Transverse colon (tissue), 4 donors: Measurements from ENCODE around the gene RHOT2. TPM values are rescaled to one million over a fixed set of nuclear protein-coding genes. Genes with fewer than 3 reads are reported as not detected.
A peak's percentile ranks its signal among the peaks of the same experiment; 100 is the strongest.

Experiments used
- DNase-seq: peaks from one replicate; pipeline ENCODE4 v3.0.0-alpha.2; 2019
- H3K27ac ChIP-seq, 4 donors: fragments of 200-600 bp; sonication (generic); 2 replicates each; pipeline ENCODE4 v1.5.1; 2016 to 2018; ENCODE audit warnings: inconsistent platforms in 4 of 4
- H3K27me3 ChIP-seq: fragments of 200-600 bp; sonication (generic); 2 replicates; pipeline ENCODE4 v1.5.1; 2017; ENCODE audit warnings: inconsistent platforms
- H3K36me3 ChIP-seq, 4 donors: fragments of 200-600 bp; sonication (generic); 2 replicates each; pipeline ENCODE4 v1.5.1; 2017 to 2019; ENCODE audit warnings: inconsistent platforms in 4 of 4
- H3K4me1 ChIP-seq, 4 donors: fragments of 200-600 bp; sonication (generic); 2 replicates each; pipeline ENCODE4 v1.5.1; 2017 to 2020; ENCODE audit warnings: inconsistent platforms in 4 of 4
- H3K4me3 ChIP-seq, 4 donors: fragments of 200-600 bp; sonication (generic); 1 replicate in 1 of 4; 2 replicates in 3 of 4; pipeline versions ENCODE4 v1.5.1 to v1.6.1; 2017 to 2019; ENCODE audit warnings: inconsistent platforms in 4 of 4
- H3K9me3 ChIP-seq, 2 donors: fragments of 200-600 bp; sonication (generic); 2 replicates each; pipeline ENCODE4 v1.5.1; 2017 to 2019; ENCODE audit warnings: inconsistent platforms in 2 of 2
- EP300 ChIP-seq: sonication (generic); formaldehyde crosslinking; IDR thresholded peaks from one replicate; pipeline ENCODE4 v1.6.1; 2017; ENCODE audit warnings: antibody characterized with exemption, low read depth
- POLR2A ChIP-seq: fragments of 450-650 bp; IDR thresholded peaks from one replicate; pipeline ENCODE4 v1.6.1; 2016; ENCODE audit warnings: antibody characterized with exemption, mild to moderate bottlenecking, moderate library complexity
- POLR2AphosphoS5 ChIP-seq, 3 donors: sonication (generic); formaldehyde crosslinking; IDR thresholded peaks; one replicate each; pipeline ENCODE4 v1.6.1; 2016; ENCODE audit warnings: antibody characterized with exemption in 3 of 3
- WGBS, 2 donors: methylation state at CpG; one replicate each; pipeline ENCODE4 v1.1.5; 2018; ENCODE audit warnings: low coverage in 1 of 2; 5-methylcytosine and 5-hydroxymethylcytosine counted together
- in situ Hi-C, 4 donors: fragments of 200-750 bp; cut with MboI; loops; one replicate each; pipeline versions ENCODE4 v1.15.0 to v1.15.1; 2017; ENCODE audit warnings: low sequenced_read_pairs in 3 of 4, low pct_ligation_motif_present in 1 of 4, low pct_unique_long_range_greater_than_20kb in 1 of 4
- intact Hi-C: fragments of 100-400 bp; cut with DNase I; formaldehyde crosslinking; loops from one replicate; pipeline ENCODE4 v1.15.1; 2023; ENCODE audit warnings: low total_unique reads
- total RNA-seq, 4 donors: library from RNA; depleted of rRNA; stranded (reverse); fragments of >200 nt; gene quantifications; one replicate each; pipeline ENCODE4 v1.1.0, GENCODE V29; 2016
- TF ChIP-seq, protein P1 (sequence below), 5 experiments: fragments of 200-600 bp in 3 of 5; fragments of 450-650 bp in 2 of 5; sonication (generic) in 3 of 5; IDR thresholded peaks; 1 replicate in 2 of 5; 2 replicates in 3 of 5; pipeline ENCODE4 v1.5.1; 2016 to 2017; ENCODE audit warnings: antibody characterized with exemption in 5 of 5, inconsistent platforms in 3 of 5, mild to moderate bottlenecking in 2 of 5, moderate library complexity in 1 of 5

The RHOT2 gene
- total RNA-seq, 4 donors from 2014 or later: 133 to 386 (median 259) TPM

DNA sequence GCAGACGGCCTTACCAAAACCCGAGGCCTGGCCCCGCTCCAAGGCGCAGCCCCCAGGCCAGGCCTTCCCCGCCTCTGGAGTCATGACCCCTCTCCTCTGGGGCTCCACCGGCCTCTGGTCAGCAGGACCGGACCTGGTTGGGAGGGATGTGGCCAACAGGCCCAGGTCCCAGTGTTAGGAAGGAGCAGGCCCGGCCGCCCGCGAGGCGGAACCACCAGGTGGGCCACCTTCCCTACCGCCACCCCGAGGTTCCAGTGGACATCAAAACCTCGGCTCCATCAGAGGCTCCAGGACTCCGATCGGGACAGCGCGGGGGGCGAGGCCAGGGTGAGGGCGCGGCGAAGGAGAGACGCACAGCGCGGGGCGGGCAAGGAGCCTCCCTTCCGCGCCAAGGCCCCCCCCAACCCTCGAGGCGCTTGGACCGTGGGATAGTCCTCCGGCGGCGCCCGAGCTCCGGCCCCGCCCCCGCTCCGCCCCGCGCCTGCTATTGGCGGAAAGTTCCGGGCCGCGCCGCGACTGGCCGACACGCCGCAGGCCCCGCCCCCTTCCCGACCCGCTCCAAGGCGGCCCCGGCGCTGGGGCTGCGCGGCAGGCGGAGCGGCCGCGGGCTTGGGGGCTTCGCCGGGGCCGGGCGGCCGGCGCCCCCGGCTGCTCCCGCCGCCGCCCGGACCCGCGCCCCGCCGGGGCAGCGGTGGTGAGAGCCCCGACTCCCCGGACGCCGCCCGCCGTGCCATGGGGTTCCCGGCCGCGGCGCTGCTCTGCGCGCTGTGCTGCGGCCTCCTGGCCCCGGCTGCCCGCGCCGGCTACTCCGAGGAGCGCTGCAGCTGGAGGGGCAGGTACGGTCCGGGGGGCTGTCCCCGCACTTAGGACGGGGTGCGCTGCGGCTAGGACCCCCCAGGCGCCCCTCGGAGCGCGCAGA lies 46.9 kb downstream of the RHOT2 start, which contains the start of gene METRN:
TSS of gene METRN (plus strand) at position 561 of the 919 bp plus-strand sequence. CDS start at position 733, 172 bp downstream.
- Histone ChIP-seq H3K27ac (peak within 1 kb of the TSS in 3 of 4 donors; percentile 54 to 66 (median 58)), H3K4me1 (peaks cover 18 to 47% (median 36%) of the 10 kb centered on the region in 4 donors)

DNA sequence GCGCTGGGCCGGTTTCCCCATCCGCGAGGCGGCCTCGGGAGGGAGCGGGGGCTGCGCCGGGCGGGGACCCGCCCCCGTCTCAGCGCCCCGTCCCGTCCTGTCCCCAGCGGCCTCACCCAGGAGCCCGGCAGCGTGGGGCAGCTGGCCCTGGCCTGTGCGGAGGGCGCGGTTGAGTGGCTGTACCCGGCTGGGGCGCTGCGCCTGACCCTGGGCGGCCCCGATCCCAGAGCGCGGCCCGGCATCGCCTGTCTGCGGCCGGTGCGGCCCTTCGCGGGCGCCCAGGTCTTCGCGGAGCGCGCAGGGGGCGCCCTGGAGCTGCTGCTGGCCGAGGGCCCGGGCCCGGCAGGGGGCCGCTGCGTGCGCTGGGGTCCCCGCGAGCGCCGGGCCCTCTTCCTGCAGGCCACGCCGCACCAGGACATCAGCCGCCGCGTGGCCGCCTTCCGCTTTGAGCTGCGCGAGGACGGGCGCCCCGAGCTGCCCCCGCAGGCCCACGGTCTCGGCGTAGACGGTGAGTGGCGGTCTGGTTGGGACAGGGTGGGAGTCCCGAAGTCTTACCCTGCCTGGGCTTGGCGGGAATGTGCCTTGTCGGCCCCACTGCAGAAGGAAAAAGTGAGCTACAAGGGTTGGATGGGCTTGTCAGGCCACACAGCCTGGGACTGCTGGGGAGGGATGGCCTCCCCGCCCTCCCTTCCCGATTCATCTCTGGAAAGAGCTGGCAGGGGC lies 47.7 kb downstream of the RHOT2 start:
- H3K27me3 ChIP-seq: peaks cover 46% of the 10 kb centered on the region
- in situ Hi-C loops (loop anchor here in 1 of 4 donors (10.0 kb wide), 1 partner anchor 69 kb away; the partner anchor contains the start of genes CHTF18 and RPUSD1), intact Hi-C loops (no loop called here)
- 5% methylated on average over 14 of the region's 74 CpGs; no CpG with 5 or more reads in 1 of the 2 donors for WGBS, 2 donors
- DNase-seq: no peak
- H3K27ac ChIP-seq: peak overlapping the region in 3 of 4 donors; percentile 54 to 66 (median 58)
- no peaks in the 10 kb centered on the region for H3K36me3 ChIP-seq
- TF ChIP-seq, protein P1, sequence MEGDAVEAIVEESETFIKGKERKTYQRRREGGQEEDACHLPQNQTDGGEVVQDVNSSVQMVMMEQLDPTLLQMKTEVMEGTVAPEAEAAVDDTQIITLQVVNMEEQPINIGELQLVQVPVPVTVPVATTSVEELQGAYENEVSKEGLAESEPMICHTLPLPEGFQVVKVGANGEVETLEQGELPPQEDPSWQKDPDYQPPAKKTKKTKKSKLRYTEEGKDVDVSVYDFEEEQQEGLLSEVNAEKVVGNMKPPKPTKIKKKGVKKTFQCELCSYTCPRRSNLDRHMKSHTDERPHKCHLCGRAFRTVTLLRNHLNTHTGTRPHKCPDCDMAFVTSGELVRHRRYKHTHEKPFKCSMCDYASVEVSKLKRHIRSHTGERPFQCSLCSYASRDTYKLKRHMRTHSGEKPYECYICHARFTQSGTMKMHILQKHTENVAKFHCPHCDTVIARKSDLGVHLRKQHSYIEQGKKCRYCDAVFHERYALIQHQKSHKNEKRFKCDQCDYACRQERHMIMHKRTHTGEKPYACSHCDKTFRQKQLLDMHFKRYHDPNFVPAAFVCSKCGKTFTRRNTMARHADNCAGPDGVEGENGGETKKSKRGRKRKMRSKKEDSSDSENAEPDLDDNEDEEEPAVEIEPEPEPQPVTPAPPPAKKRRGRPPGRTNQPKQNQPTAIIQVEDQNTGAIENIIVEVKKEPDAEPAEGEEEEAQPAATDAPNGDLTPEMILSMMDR (IDR thresholded peaks at IDR 0.05): no peak
- no peak for TF ChIP-seq POLR2AphosphoS5 (IDR thresholded peaks at IDR 0.05)
- no peak for TF ChIP-seq POLR2A
- no peak for TF ChIP-seq EP300
- H3K4me3 ChIP-seq: peak overlapping the region; percentile 55 to 83 (median 68)
- H3K9me3 ChIP-seq: no peaks in the 10 kb centered on the region
- peaks cover 23 to 55% (median 44%) of the 10 kb centered on the region in 4 donors for H3K4me1 ChIP-seq

More for the DNA sequence above, 46.9 kb downstream of the RHOT2 start, which contains the start of gene METRN:
- H3K9me3 ChIP-seq: no peaks in the 10 kb centered on the region
- intact Hi-C loops (loop anchor here (5.0 kb wide), 1 partner anchor 72 kb away; the partner anchor contains the start of genes CHTF18 and RPUSD1), in situ Hi-C loops (loop anchor here in 2 of 4 donors (5.0 to 10.0 kb wide), 2 partner anchors 70 to 72 kb away; partner anchors contain the start of genes CHTF18 (in 2 of the 2) and RPUSD1 (in 2 of the 2))
- 8% methylated on average over 37 of the region's 108 CpGs; no CpG with 5 or more reads in 1 of the 2 donors for WGBS, 2 donors
- H3K27me3 ChIP-seq: peaks cover 54% of the 10 kb centered on the region
- H3K4me3 ChIP-seq: peak within 1 kb of the TSS; percentile 55 to 83 (median 68)
- peak; percentile 94 for DNase-seq
- H3K36me3 ChIP-seq: no peaks in the 10 kb centered on the region
- no peak for TF ChIP-seq POLR2A
- no peak for TF ChIP-seq EP300
- no peak for TF ChIP-seq POLR2AphosphoS5 (IDR thresholded peaks at IDR 0.05)
- TF ChIP-seq, protein P1 (IDR thresholded peaks at IDR 0.05): no peak

DNA sequence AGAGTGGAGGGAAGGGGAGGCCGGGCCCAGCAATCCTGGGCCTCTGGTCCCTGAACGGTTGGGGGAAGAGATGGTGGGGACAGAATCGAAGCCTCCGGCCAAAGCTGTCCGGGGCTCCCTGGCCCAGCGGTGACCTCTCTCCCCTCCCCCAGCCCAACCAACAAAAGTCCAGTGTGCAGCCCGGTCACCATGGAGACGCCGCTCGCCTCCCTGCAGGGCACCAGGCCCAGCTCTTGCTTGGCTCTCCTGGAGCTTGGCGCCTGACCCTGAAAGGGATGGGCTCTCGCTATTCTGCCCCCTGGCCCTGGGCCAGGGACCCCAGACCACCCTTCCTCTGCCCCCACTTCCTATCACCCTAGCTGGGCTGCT lies 48.3 kb downstream of the RHOT2 start:
- 43% methylated on average over 12 of the region's 12 CpGs; no CpG with 5 or more reads in 1 of the 2 donors for WGBS, 2 donors
- intact Hi-C loops: no loop called here
- no peak for DNase-seq
- H3K9me3 ChIP-seq: no peaks in the 10 kb centered on the region
- H3K4me1 ChIP-seq: peaks cover 23 to 57% (median 45%) of the 10 kb centered on the region in 4 donors
- in situ Hi-C loops: loop anchor here in 1 of 4 donors (10.0 kb wide), 1 partner anchor 69 kb away; the partner anchor contains the start of genes CHTF18 and RPUSD1
- peak overlapping the region in 1 of 4 donors; percentile 20 for H3K27ac ChIP-seq
- H3K27me3 ChIP-seq: peaks cover 41% of the 10 kb centered on the region
- TF ChIP-seq EP300 (no peak), POLR2A (no peak)
- TF ChIP-seq, protein P1 (IDR thresholded peaks at IDR 0.05): no peak
- peak overlapping the region in 3 of 4 donors; percentile 55 to 74 (median 61) for H3K4me3 ChIP-seq
- no peaks in the 10 kb centered on the region for H3K36me3 ChIP-seq
